Calu3 (cell line): Measurements from ENCODE around the gene VGLL4. TPM values are rescaled to one million over a fixed set of nuclear protein-coding genes. Genes with fewer than 3 reads are reported as not detected.

Experiments
- BruUV-seq: library from RNA; stranded (reverse); fragments of 400-500 nt; replicated peaks from 2 replicates; lab custom pipeline; 2021; lab: Mats Ljungman, UMichigan
- CTCF ChIA-PET: fragments of 300-600 bp; sonication (Branson Sonifier 250); formaldehyde crosslinking; loops from one replicate; lab custom pipeline; 2022; ENCODE audit warnings: antibody characterized with exemption; lab: Charles Lee
- DNase-seq: peaks from one replicate; pipeline ENCODE4 v3.0.0; 2022
- H3K27ac Mint-ChIP-seq: one replicate; pipeline ENCODE4 v1.8.0; 2022; ENCODE audit warnings: mixed read lengths; ENCODE audit not compliant: unreplicated experiment
- H3K27me3 Mint-ChIP-seq: one replicate; pipeline ENCODE4 v1.8.0; 2022; ENCODE audit warnings: mixed read lengths; ENCODE audit not compliant: unreplicated experiment
- H3K36me3 Mint-ChIP-seq: one replicate; pipeline ENCODE4 v1.8.0; 2022; ENCODE audit warnings: mild to moderate bottlenecking, moderate library complexity, mixed read lengths; ENCODE audit not compliant: insufficient read depth, unreplicated experiment
- H3K4me1 Mint-ChIP-seq: one replicate; pipeline ENCODE4 v1.8.0; 2022; ENCODE audit warnings: mild to moderate bottlenecking, low read depth, mixed read lengths; ENCODE audit not compliant: unreplicated experiment
- H3K4me3 Mint-ChIP-seq: one replicate; pipeline ENCODE4 v1.8.0; 2022; ENCODE audit warnings: mild to moderate bottlenecking, low read depth, moderate library complexity, mixed read lengths; ENCODE audit not compliant: unreplicated experiment
- H3K9me3 Mint-ChIP-seq: one replicate; pipeline ENCODE4 v1.8.0; 2022; ENCODE audit warnings: low read depth, mixed read lengths; ENCODE audit not compliant: unreplicated experiment
- intact Hi-C: fragments of 100-400 bp; cut with micrococcal nuclease; formaldehyde crosslinking; loops from one replicate; pipeline ENCODE4 v1.10.0; 2022; ENCODE audit not compliant: unreplicated experiment
- total RNA-seq: library from RNA; stranded (reverse); gene quantifications from 2 replicates; pipeline ENCODE4 v1.2.3, GENCODE V29; 2022
- TF ChIP-seq, protein P1 (sequence below): fragments of 200-600 bp; IDR thresholded peaks from one replicate; pipeline ENCODE4 v1.8.0; 2022; ENCODE audit warnings: antibody characterized with exemption; ENCODE audit not compliant: unreplicated experiment

The VGLL4 gene
- total RNA-seq, 1 experiment from 2014 or later: 51.3 TPM

DNA sequence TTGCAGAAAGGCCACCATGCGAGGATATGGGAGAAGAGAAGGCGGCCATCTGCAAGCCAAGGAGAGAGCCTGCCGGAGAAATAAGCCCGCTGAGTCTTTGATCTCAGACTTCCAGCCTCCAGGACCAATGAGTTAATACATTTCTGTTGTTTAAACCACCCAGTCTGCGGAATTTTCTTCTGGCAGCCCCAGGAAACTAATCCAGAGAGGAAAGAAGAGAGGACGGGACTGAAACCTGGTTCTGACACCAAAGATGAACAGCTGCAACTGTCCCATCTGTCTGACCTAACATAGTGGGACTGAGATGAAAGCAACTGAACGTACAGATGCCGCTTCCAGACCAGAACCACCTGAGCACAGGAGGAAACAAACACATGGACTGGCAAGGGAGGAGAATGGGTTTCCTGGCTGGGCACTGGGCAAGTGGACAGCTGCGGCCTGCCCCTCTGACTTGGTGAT is 32.3 kb downstream of the VGLL4 start:
- CTCF ChIA-PET: no interaction called here
- BruUV-seq: no TSS peak
- no peak overlapping the region for H3K4me3 Mint-ChIP-seq
- DNase-seq: no peak
- no peaks in the 10 kb centered on the region for H3K36me3 Mint-ChIP-seq
- H3K9me3 Mint-ChIP-seq: no peaks in the 10 kb centered on the region
- H3K4me1 Mint-ChIP-seq: no peaks in the 10 kb centered on the region
- TF ChIP-seq, protein P1, sequence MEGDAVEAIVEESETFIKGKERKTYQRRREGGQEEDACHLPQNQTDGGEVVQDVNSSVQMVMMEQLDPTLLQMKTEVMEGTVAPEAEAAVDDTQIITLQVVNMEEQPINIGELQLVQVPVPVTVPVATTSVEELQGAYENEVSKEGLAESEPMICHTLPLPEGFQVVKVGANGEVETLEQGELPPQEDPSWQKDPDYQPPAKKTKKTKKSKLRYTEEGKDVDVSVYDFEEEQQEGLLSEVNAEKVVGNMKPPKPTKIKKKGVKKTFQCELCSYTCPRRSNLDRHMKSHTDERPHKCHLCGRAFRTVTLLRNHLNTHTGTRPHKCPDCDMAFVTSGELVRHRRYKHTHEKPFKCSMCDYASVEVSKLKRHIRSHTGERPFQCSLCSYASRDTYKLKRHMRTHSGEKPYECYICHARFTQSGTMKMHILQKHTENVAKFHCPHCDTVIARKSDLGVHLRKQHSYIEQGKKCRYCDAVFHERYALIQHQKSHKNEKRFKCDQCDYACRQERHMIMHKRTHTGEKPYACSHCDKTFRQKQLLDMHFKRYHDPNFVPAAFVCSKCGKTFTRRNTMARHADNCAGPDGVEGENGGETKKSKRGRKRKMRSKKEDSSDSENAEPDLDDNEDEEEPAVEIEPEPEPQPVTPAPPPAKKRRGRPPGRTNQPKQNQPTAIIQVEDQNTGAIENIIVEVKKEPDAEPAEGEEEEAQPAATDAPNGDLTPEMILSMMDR: no peak
- no peaks in the 10 kb centered on the region for H3K27me3 Mint-ChIP-seq
- intact Hi-C loops: no loop called here
- H3K27ac Mint-ChIP-seq: no peak overlapping the region

DNA sequence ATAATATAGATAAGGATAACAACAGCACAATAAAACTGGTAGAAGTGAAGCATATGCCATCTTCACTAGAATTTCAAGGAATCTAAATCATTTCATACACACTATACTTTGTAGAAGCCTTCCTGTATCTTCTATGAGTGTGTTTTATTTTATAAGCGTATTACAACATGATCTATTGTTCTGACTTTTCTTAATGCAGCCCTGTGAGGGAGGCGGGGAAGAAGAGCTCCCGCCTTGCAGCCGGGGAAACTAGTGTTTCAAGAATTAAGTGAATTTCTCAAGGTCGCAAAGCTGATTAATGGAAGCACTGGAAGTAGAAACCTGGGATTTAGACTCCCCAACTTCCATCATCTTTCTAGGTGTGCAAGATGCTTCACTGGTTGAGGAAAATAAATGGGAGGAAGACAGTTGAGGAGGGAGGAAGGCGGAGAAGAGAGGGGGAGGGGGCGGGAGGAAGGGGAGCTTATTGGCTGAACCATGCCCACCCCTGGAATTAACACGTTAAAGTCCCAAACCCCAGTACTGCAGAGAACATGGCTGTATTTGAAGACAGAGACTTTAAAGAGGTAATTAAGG is 32.9 kb downstream of the VGLL4 start:
- no peak for DNase-seq
- CTCF ChIA-PET: no interaction called here

DNA sequence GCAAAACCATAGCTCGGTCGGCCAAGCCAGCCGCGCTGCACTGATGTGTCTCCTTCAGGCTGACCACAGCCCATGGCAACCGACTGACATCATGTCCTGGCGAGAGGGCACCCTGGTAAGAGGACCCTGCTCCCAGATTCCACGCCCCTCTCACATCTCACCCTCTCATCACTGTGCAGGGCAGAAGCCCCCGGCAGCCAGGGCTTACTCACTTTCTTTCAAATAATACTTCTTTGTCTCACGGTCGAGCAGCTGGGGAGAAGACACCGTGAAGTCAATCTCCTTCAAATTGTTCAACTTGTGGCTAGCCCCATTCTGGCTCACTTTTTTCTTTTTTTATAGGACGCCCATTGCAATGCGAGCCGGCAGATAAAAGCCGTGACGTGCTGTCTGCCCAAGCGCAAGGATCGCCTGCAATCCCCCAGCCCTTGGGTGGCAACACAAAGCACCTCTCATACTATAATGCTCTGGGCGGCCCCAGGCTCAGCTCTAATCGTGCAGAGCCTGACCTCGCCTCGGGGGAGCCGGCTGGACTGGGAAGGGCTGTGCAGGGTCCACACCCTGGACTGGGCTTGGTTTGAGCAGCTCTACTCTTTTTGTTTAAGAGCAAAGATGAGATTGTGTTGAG is 33.6 kb downstream of the VGLL4 start:
- CTCF ChIA-PET: no interaction called here
- no peak overlapping the region for H3K27ac Mint-ChIP-seq

More for the DNA sequence above, 32.9 kb downstream of the VGLL4 start:
- Mint-ChIP-seq H3K4me3 (no peak overlapping the region), H3K27ac (no peak overlapping the region), H3K9me3 (no peaks in the 10 kb centered on the region), H3K4me1 (no peaks in the 10 kb centered on the region), H3K36me3 (no peaks in the 10 kb centered on the region), H3K27me3 (no peaks in the 10 kb centered on the region)
- intact Hi-C loops: no loop called here
- no TSS peak for BruUV-seq
- TF ChIP-seq, protein P1: no peak

DNA sequence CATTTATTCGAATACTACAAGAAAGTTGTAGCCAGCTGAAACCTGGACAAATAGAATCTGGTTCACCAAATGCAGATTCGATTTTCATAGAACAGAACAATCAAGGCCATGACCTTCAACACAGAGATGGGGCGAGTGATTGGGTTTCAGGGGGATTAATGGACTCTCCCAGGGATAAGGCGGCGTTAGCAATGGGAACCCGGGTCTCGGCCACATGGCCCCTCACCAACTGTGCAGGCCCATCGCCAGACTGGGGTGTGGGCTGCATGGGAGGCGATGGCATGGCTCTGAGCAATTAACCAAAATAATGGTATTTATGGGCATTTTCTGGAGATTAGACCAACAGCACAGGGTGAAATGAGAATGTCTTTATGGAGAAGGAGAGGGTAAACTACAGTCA is 34.2 kb downstream of the VGLL4 start:
- Mint-ChIP-seq H3K4me1 (no peaks in the 10 kb centered on the region), H3K27ac (no peak overlapping the region), H3K27me3 (no peaks in the 10 kb centered on the region), H3K4me3 (no peak overlapping the region), H3K9me3 (no peaks in the 10 kb centered on the region), H3K36me3 (no peaks in the 10 kb centered on the region)
- intact Hi-C loops: no loop called here
- TF ChIP-seq, protein P1: no peak
- no peak for DNase-seq
- CTCF ChIA-PET: no interaction called here
- BruUV-seq: no TSS peak

More for the DNA sequence above, 33.6 kb downstream of the VGLL4 start:
- Mint-ChIP-seq H3K9me3 (no peaks in the 10 kb centered on the region), H3K36me3 (no peaks in the 10 kb centered on the region), H3K4me1 (no peaks in the 10 kb centered on the region), H3K27me3 (no peaks in the 10 kb centered on the region), H3K4me3 (no peak overlapping the region)
- no peak for DNase-seq
- BruUV-seq: no TSS peak
- intact Hi-C loops: no loop called here
- TF ChIP-seq, protein P1: no peak
